ENCODE measurements around the gene OR56B1. TPM values are rescaled to one million over a fixed set of nuclear protein-coding genes. Genes with fewer than 3 reads are reported as not detected.

The OR56B1 gene
- total and polyA plus RNA-seq, 11 donors = 0.13 TPM; not detected in 10

GRCh38 chr11:5695580-5695979 lies 40.7 kb upstream of the OR56B1 start:
- no peak for ATAC-seq
- H3K36me3 ChIP-seq = peaks cover 0 to 68% (median 33%) of the 10 kb centered on the region in 9 donors
- intact Hi-C loops (cut with DNase I) = loop anchor here in 1 of 10 donors (10.0 kb wide), 1 partner anchor 71 kb away; the partner anchor contains the start of gene TRIM34
- H3K4me1 ChIP-seq = peaks cover 0 to 42% (median 8%) of the 10 kb centered on the region in 12 donors
- DNase-seq = no peak
- H3K27ac ChIP-seq = no peak overlapping the region
- WGBS, 4 donors = 73 to 85% (median 78%) methylated on average over 1 of the region's 1 CpG
- H3K27me3 ChIP-seq = no peaks in the 10 kb centered on the region
- H3K4me3 ChIP-seq = no peak overlapping the region
- no peak for TF ChIP-seq CTCF (IDR thresholded peaks at IDR 0.05)
- no peak for TF ChIP-seq POLR2A (IDR thresholded peaks at IDR 0.05)
- no peaks in the 10 kb centered on the region for H3K9me3 ChIP-seq

GRCh38 chr11:5696210-5696609 lies 40.0 kb upstream of the OR56B1 start:
- 31 to 53% (median 38%) methylated on average over 2 of the region's 2 CpGs for WGBS, 4 donors
- ATAC-seq = no peak
- H3K36me3 ChIP-seq = peaks cover 0 to 75% (median 36%) of the 10 kb centered on the region in 9 donors

GRCh38 chr11:5698281-5698680 lies 38.0 kb upstream of the OR56B1 start:
- TF ChIP-seq CTCF (IDR thresholded peaks at IDR 0.05) (no peak), POLR2A (IDR thresholded peaks at IDR 0.05) (no peak)
- Histone ChIP-seq H3K27me3 (no peaks in the 10 kb centered on the region), H3K4me3 (no peak overlapping the region), H3K9me3 (no peaks in the 10 kb centered on the region), H3K27ac (no peak overlapping the region), H3K4me1 (peaks cover 0 to 28% (median 4%) of the 10 kb centered on the region in 12 donors), H3K36me3 (peaks cover 0 to 90% (median 52%) of the 10 kb centered on the region in 9 donors)
- intact Hi-C loops (cut with DNase I) = loop anchor here in 1 of 10 donors (10.0 kb wide), 1 partner anchor 73 kb away; the partner anchor contains the start of gene TRIM34
- 91 to 95% (median 93%) methylated on average over 7 of the region's 7 CpGs for WGBS, 4 donors
- ATAC-seq (no peak), DNase-seq (no peak)

More at GRCh38 chr11:5696210-5696609, 40.0 kb upstream of the OR56B1 start:
- intact Hi-C loops (cut with DNase I) = loop anchor here in 1 of 10 donors (10.0 kb wide), 1 partner anchor 71 kb away; the partner anchor contains the start of gene TRIM34
- Histone ChIP-seq H3K9me3 (no peaks in the 10 kb centered on the region), H3K27ac (no peak overlapping the region), H3K4me3 (no peak overlapping the region), H3K4me1 (peaks cover 0 to 42% (median 8%) of the 10 kb centered on the region in 12 donors), H3K27me3 (no peaks in the 10 kb centered on the region)
- TF ChIP-seq POLR2A (IDR thresholded peaks at IDR 0.05) (no peak), CTCF (IDR thresholded peaks at IDR 0.05) (no peak)
- no peak for DNase-seq

- peaks cover 0 to 94% (median 67%) of the 10 kb centered on the region in 9 donors for H3K36me3 ChIP-seq
- ATAC-seq (no peak), DNase-seq (no peak)
- H3K9me3 ChIP-seq = no peaks in the 10 kb centered on the region
- TF ChIP-seq CTCF (IDR thresholded peaks at IDR 0.05) = no peak
- TF ChIP-seq POLR2A (IDR thresholded peaks at IDR 0.05) = no peak
- H3K4me3 ChIP-seq = peak overlapping the region in 1 of 12 donors; percentile 32
- intact Hi-C loops (cut with DNase I) = loop anchor here in 1 of 10 donors (10.0 kb wide), 1 partner anchor 106 kb away; the partner anchor contains the start of gene TRIM6
- 81 to 87% (median 84%) methylated on average over 10 of the region's 10 CpGs for WGBS, 4 donors
- H3K27me3 ChIP-seq = no peaks in the 10 kb centered on the region
- H3K27ac ChIP-seq = peak overlapping the region in 1 of 12 donors; percentile 51
- peaks cover 0 to 10% (median under 1%) of the 10 kb centered on the region in 12 donors for H3K4me1 ChIP-seq
These were observed 35.7 kb upstream of the OR56B1 start for GRCh38 chr11:5700421-5701054.
